ENCODE measurements around the gene ANKRD36.
"Not testable (repeated sequence)": the region's sequence is repeated elsewhere in the genome, so short reads cannot be mapped to it uniquely, and the experiment has no call there.

ANKRD36 gene

DNA sequence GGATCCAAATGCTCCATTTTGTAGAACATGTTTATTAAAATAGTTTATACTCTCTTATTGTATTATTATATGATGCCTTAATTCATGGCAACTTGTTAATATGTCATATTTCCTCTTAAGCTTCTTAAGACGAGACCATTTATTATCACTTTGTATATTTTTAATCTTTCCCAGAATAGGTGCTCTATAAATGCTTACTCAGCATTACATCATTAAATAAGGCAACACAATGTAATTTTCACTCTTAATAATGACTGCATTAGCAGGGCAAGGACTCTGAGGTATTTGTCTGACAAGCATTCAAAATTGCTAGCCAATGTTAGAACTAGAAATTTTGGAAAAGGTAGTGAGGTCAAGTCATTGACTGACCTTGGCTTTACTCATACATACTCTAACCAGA is 180.7 kb downstream of the ANKRD36 start:
- not testable (repeated sequence) for H3K4me3 Mint-ChIP-seq; H3K9me3 Mint-ChIP-seq; H3K36me3 Mint-ChIP-seq; H3K27ac Mint-ChIP-seq; H3K27me3 Mint-ChIP-seq; H3K4me1 Mint-ChIP-seq; ATAC-seq (replicated peaks); DNase-seq

All from stimulated activated naive B cell treated with anti-CD40 and anti-IgM and Interleukin-4, amounts not matched to agents 10 μg/mL and 1 μg/mL and 100 μg/mL, for 72 hours (primary cell).